Gastrocnemius medialis (tissue), 4 donors: ENCODE data around the gene SLC52A1. TPM values are rescaled to one million over a fixed set of nuclear protein-coding genes. Genes with fewer than 3 reads are reported as not detected.

Source experiments
- ATAC-seq, 2 donors: fragments of 150-250 bp; one replicate each; pipeline ENCODE4 v1.9.1; 2016
- DNase-seq, 2 donors: peaks; one replicate each; pipeline ENCODE4 v3.0.0-alpha.2; 2019
- H3K27ac ChIP-seq, 4 donors: fragments of 200-600 bp; sonication (generic); 1 replicate in 1 of 4; 2 replicates in 3 of 4; pipeline ENCODE4 v1.5.1; 2016 to 2018; ENCODE audit warnings: mild to moderate bottlenecking in 2 of 4, moderate library complexity in 1 of 4
- H3K27me3 ChIP-seq, 3 donors: fragments of 200-600 bp; sonication (generic) in 2 of 3; 1 replicate in 1 of 3; 2 replicates in 2 of 3; pipeline versions ENCODE4 v1.5.1 to v1.6.0; 2016 to 2019; ENCODE audit warnings: mild to moderate bottlenecking in 1 of 3, moderate library complexity in 1 of 3
- H3K36me3 ChIP-seq, 2 donors: fragments of 200-600 bp; sonication (generic) in 1 of 2; one replicate each; pipeline ENCODE4 v1.5.1; 2017 to 2018
- H3K4me1 ChIP-seq, 2 donors: fragments of 200-600 bp; sonication (generic) in 1 of 2; one replicate each; pipeline ENCODE4 v1.5.1; 2016 to 2017; ENCODE audit warnings: mild to moderate bottlenecking in 2 of 2
- H3K4me3 ChIP-seq, 4 donors: fragments of 200-600 bp; sonication (generic) in 3 of 4; 1 replicate in 1 of 4; 2 replicates in 3 of 4; pipeline ENCODE4 v1.5.1; 2016 to 2019; ENCODE audit warnings: mild to moderate bottlenecking in 2 of 4
- H3K9me3 ChIP-seq, 3 donors: fragments of 200-600 bp; sonication (generic) in 2 of 3; 1 replicate in 1 of 3; 2 replicates in 2 of 3; pipeline ENCODE4 v1.5.1; 2016 to 2019
- CTCF ChIP-seq, 5 experiments: fragments of 450-650 bp in 3 of 5; fragments of 200-600 bp in 2 of 5; sonication (generic) in 2 of 5; IDR thresholded peaks in 4 of 5; conservative IDR thresholded peaks in 1 of 5; 1 replicate in 4 of 5; 2 replicates in 1 of 5; pipeline ENCODE4 v1.5.1; 2016 to 2019; ENCODE audit warnings: antibody characterized with exemption in 5 of 5, mild to moderate bottlenecking in 3 of 5, moderate library complexity in 3 of 5
- POLR2A ChIP-seq, 2 donors: fragments of 450-650 bp; IDR thresholded peaks; one replicate each; pipeline ENCODE4 v1.6.1; 2017; ENCODE audit warnings: antibody characterized with exemption in 2 of 2, mild to moderate bottlenecking in 2 of 2, moderate library complexity in 2 of 2
- in situ Hi-C, 4 donors: fragments of 200-750 bp; cut with MboI; loops; one replicate each; pipeline versions ENCODE4 v1.15.0 to v1.8.0; 2017; ENCODE audit warnings: low sequenced_read_pairs in 4 of 4
- intact Hi-C: fragments of 100-400 bp; cut with DNase I; formaldehyde crosslinking; loops from one replicate; pipeline ENCODE4 v1.15.1; 2023; ENCODE audit warnings: low total_unique reads
- total RNA-seq, 4 donors: library from RNA; depleted of rRNA; stranded (reverse); fragments of >200 nt; gene quantifications; one replicate each; pipeline versions ENCODE4 v1.1.0 to v1.2.3, GENCODE V29; 2016

SLC52A1 gene
- total RNA-seq, 4 donors from 2014 or later: not detected

GRCh38 chr17:5002121-5002788, 33.0 kb downstream of the SLC52A1 start:
- ATAC-seq (peak; percentile 20 to 23), DNase-seq (peak; percentile 71 to 84)
- peak overlapping the region in 2 of 4 donors; percentile 8 to 19 for H3K4me3 ChIP-seq
- H3K36me3 ChIP-seq: peaks cover 6 to 63% of the 10 kb centered on the region in 2 donors
- intact Hi-C loops (loop anchor here (2.0 to 5.0 kb wide), 2 partner anchors 25 to 120 kb away; no protein-coding TSS in a partner anchor), in situ Hi-C loops (no loop called here)
- H3K9me3 ChIP-seq: no peaks in the 10 kb centered on the region
- TF ChIP-seq CTCF (IDR thresholded peaks at IDR 0.05 in 4 of 5, conservative IDR thresholded peaks at IDR 0.05 in 1 of 5) (no peak), POLR2A (IDR thresholded peaks at IDR 0.05) (peak; percentile 11 to 45)
- peak overlapping the region; percentile 98 to 99 (median 99) for H3K27ac ChIP-seq
- no peaks in the 10 kb centered on the region for H3K27me3 ChIP-seq
- H3K4me1 ChIP-seq: peaks cover 36 to 44% of the 10 kb centered on the region in 2 donors

- no peak for TF ChIP-seq CTCF (IDR thresholded peaks at IDR 0.05 in 4 of 5, conservative IDR thresholded peaks at IDR 0.05 in 1 of 5)
- TF ChIP-seq POLR2A (IDR thresholded peaks at IDR 0.05): peak; percentile 92
- ATAC-seq: peak; percentile 35 to 42
- intact Hi-C loops (loop anchor here (1.0 to 5.0 kb wide), 3 partner anchors 52 to 122 kb away; partner anchors contain the start of genes PFN1, RNF167 and SLC25A11), in situ Hi-C loops (no loop called here)
- peaks cover 44 to 52% of the 10 kb centered on the region in 2 donors for H3K4me1 ChIP-seq
- peak overlapping the region; percentile 98 to 99 (median 99) for H3K27ac ChIP-seq
- peaks cover 6 to 42% of the 10 kb centered on the region in 2 donors for H3K36me3 ChIP-seq
- no peaks in the 10 kb centered on the region for H3K27me3 ChIP-seq
- H3K9me3 ChIP-seq: no peaks in the 10 kb centered on the region
- H3K4me3 ChIP-seq: peak overlapping the region; percentile 80 to 99 (median 96)
- DNase-seq: peak; percentile 96 to 99
Observed at GRCh38 chr17:5000237-5000639, 35.0 kb downstream of the SLC52A1 start.

GRCh38 chr17:4999430-5000093, 35.7 kb downstream of the SLC52A1 start:
- no peaks in the 10 kb centered on the region for H3K9me3 ChIP-seq
- ATAC-seq (no peak), DNase-seq (no peak)
- no peak for TF ChIP-seq POLR2A (IDR thresholded peaks at IDR 0.05)
- TF ChIP-seq CTCF (IDR thresholded peaks at IDR 0.05 in 4 of 5, conservative IDR thresholded peaks at IDR 0.05 in 1 of 5): no peak
- peak overlapping the region; percentile 98 to 99 (median 99) for H3K27ac ChIP-seq
- H3K4me1 ChIP-seq: peaks cover 44 to 52% of the 10 kb centered on the region in 2 donors
- H3K27me3 ChIP-seq: no peaks in the 10 kb centered on the region
- peaks cover 3 to 36% of the 10 kb centered on the region in 2 donors for H3K36me3 ChIP-seq
- intact Hi-C loops: loop anchor here (1.0 to 5.0 kb wide), 3 partner anchors 51 to 123 kb away; partner anchors contain the start of genes PFN1, RNF167 and SLC25A11
- H3K4me3 ChIP-seq: peak overlapping the region; percentile 80 to 99 (median 96)
- in situ Hi-C loops: no loop called here

- in situ Hi-C loops: no loop called here
- Histone ChIP-seq H3K36me3 (peaks cover 0 to 29% of the 10 kb centered on the region in 2 donors), H3K27me3 (no peaks in the 10 kb centered on the region), H3K9me3 (no peaks in the 10 kb centered on the region), H3K4me1 (peaks cover 44 to 51% of the 10 kb centered on the region in 2 donors), H3K4me3 (peak overlapping the region; percentile 80 to 99 (median 96)), H3K27ac (peak overlapping the region; percentile 98 to 99 (median 99))
- intact Hi-C loops: no loop called here
- TF ChIP-seq CTCF (IDR thresholded peaks at IDR 0.05 in 4 of 5, conservative IDR thresholded peaks at IDR 0.05 in 1 of 5): no peak
- TF ChIP-seq POLR2A (IDR thresholded peaks at IDR 0.05): peak in 1 of 2 donors; percentile 19
- ATAC-seq (no peak), DNase-seq (peak in 1 of 2 donors; percentile 42)
Observed at GRCh38 chr17:4998732-4999429, 36.3 kb downstream of the SLC52A1 start.
